Calu3 (cell line): ENCODE data around the gene ZNF586. TPM values are rescaled to one million over a fixed set of nuclear protein-coding genes. Genes with fewer than 3 reads are reported as not detected.
A peak's percentile ranks its signal among the peaks of the same experiment; 100 is the strongest.
"Not testable (repeated sequence)": the region's sequence is repeated elsewhere in the genome, so short reads cannot be mapped to it uniquely, and the experiment has no call there.

Source experiments
- BruUV-seq: library from RNA; stranded (reverse); fragments of 400-500 nt; replicated peaks from 2 replicates; lab custom pipeline; 2021; lab: Mats Ljungman, UMichigan
- CTCF ChIA-PET: fragments of 300-600 bp; sonication (Branson Sonifier 250); formaldehyde crosslinking; loops from one replicate; lab custom pipeline; 2022; ENCODE audit warnings: antibody characterized with exemption; lab: Charles Lee
- DNase-seq: peaks from one replicate; pipeline ENCODE4 v3.0.0; 2022
- H3K27ac Mint-ChIP-seq: one replicate; pipeline ENCODE4 v1.8.0; 2022; ENCODE audit warnings: mixed read lengths; ENCODE audit not compliant: unreplicated experiment
- H3K27me3 Mint-ChIP-seq: one replicate; pipeline ENCODE4 v1.8.0; 2022; ENCODE audit warnings: mixed read lengths; ENCODE audit not compliant: unreplicated experiment
- H3K36me3 Mint-ChIP-seq: one replicate; pipeline ENCODE4 v1.8.0; 2022; ENCODE audit warnings: mild to moderate bottlenecking, moderate library complexity, mixed read lengths; ENCODE audit not compliant: insufficient read depth, unreplicated experiment
- H3K4me1 Mint-ChIP-seq: one replicate; pipeline ENCODE4 v1.8.0; 2022; ENCODE audit warnings: mild to moderate bottlenecking, low read depth, mixed read lengths; ENCODE audit not compliant: unreplicated experiment
- H3K4me3 Mint-ChIP-seq: one replicate; pipeline ENCODE4 v1.8.0; 2022; ENCODE audit warnings: mild to moderate bottlenecking, low read depth, moderate library complexity, mixed read lengths; ENCODE audit not compliant: unreplicated experiment
- H3K9me3 Mint-ChIP-seq: one replicate; pipeline ENCODE4 v1.8.0; 2022; ENCODE audit warnings: low read depth, mixed read lengths; ENCODE audit not compliant: unreplicated experiment
- CTCF ChIP-seq: fragments of 200-600 bp; IDR thresholded peaks from one replicate; pipeline ENCODE4 v1.8.0; 2022; ENCODE audit warnings: antibody characterized with exemption; ENCODE audit not compliant: unreplicated experiment
- intact Hi-C: fragments of 100-400 bp; cut with micrococcal nuclease; formaldehyde crosslinking; loops from one replicate; pipeline ENCODE4 v1.10.0; 2022; ENCODE audit not compliant: unreplicated experiment
- total RNA-seq: library from RNA; stranded (reverse); gene quantifications from 2 replicates; pipeline ENCODE4 v1.2.3, GENCODE V29; 2022

The ZNF586 gene
- total RNA-seq, 1 experiment from 2014 or later = 22.9 TPM

DNA sequence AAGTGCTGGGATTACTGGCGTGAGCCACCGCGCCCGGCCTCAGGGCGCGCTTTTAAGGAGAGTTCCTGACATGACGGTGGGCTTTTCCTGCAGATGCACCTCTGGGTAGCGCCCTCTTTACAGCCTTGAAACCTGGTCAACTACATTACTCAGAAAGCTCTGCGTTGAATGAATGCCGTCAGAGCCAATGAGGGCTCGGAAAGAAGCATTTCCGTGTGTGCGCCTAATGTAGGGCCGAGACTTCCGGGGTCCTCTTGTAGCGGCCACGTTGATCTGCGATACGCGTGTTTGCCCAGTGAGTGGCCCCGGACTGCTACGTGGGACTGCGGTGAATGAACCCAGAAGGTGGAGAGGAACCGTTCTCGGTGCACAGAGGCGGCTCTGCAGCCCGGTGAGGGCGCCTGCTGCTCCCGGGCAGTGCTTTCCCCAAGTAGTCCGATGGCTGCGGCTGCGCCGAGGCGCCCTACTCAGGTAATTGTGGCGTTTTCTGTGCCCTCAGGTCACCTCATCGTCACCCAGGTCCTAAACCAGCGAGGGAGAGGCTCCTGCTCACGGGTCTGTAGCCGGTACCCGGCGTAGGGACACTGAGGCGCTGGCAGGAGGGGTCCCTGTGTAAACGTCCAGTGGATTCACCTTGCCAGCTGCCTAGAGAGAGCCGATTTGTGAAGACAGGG, 50.1 kb downstream of the ZNF586 start:
- DNase-seq = peak; percentile 85
- H3K4me3 Mint-ChIP-seq = peak overlapping the region; percentile 91
- no peak for TF ChIP-seq CTCF
- CTCF ChIA-PET = interaction anchor here (0.6 to 1.6 kb wide), 4 partner anchors 31 to 336 kb away, joined by 3 to 5 read pairs (median 4); partner anchors contain the start of genes ZNF417 and ZNF551
- peak overlapping the region; percentile 82 for H3K27ac Mint-ChIP-seq
- H3K27me3 Mint-ChIP-seq = no peaks in the 10 kb centered on the region
- peaks cover 2% of the 10 kb centered on the region for H3K9me3 Mint-ChIP-seq
- peaks cover 56% of the 10 kb centered on the region for H3K36me3 Mint-ChIP-seq
- intact Hi-C loops = loop anchor here (10.0 kb wide), 1 partner anchor 135 kb away; the partner anchor contains the start of gene ZNF551
- H3K4me1 Mint-ChIP-seq = peaks cover 59% of the 10 kb centered on the region
- BruUV-seq = TSS peak; percentile 44

DNA sequence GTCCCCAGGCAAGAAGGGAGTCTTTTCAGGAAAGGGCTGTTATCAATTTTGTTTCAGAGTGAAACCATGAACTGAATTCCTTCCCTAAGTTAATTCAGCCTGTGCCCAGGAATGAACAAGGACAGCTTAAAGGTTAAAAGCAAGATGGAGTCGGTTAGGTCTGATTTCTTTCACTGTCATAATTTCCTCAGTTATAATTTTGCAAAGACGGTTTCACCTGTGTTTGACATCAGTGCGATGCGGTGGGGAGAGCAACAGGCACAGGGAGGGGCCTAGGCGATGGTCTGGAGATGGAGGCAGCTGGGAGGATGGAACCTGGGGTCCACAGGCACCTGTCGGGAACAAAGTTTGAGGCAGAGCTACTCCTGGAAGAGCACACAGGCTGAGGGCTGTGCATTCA, 51.1 kb downstream of the ZNF586 start:
- no peak for DNase-seq
- intact Hi-C loops = no loop called here
- Mint-ChIP-seq H3K4me1 (peaks cover 51% of the 10 kb centered on the region), H3K36me3 (peaks cover 51% of the 10 kb centered on the region), H3K27ac (peak overlapping the region; percentile 82), H3K27me3 (no peaks in the 10 kb centered on the region), H3K9me3 (peaks cover 2% of the 10 kb centered on the region), H3K4me3 (peak overlapping the region; percentile 91)
- no TSS peak for BruUV-seq
- CTCF ChIA-PET = no interaction called here
- no peak for TF ChIP-seq CTCF

GRCh38 chr19:57821095-57821494, 51.6 kb downstream of the ZNF586 start:
- intact Hi-C loops, DNase-seq, H3K9me3 Mint-ChIP-seq, CTCF ChIA-PET, BruUV-seq, H3K27ac Mint-ChIP-seq, H3K27me3 Mint-ChIP-seq: not testable (repeated sequence)
- H3K4me1 Mint-ChIP-seq = peaks cover 46% of the 10 kb centered on the region
- H3K36me3 Mint-ChIP-seq = peaks cover 47% of the 10 kb centered on the region
- peak overlapping the region; percentile 91 for H3K4me3 Mint-ChIP-seq

GRCh38 chr19:57821501-57821900, 52.0 kb downstream of the ZNF586 start:
- Mint-ChIP-seq H3K4me3 (peak overlapping the region; percentile 91), H3K4me1 (peaks cover 42% of the 10 kb centered on the region), H3K36me3 (peaks cover 48% of the 10 kb centered on the region)
- H3K9me3 Mint-ChIP-seq, DNase-seq, BruUV-seq, H3K27me3 Mint-ChIP-seq, intact Hi-C loops, H3K27ac Mint-ChIP-seq: not testable (repeated sequence)
- CTCF ChIA-PET = interaction anchor here (0.6 kb wide), 1 partner anchor 27 kb away, joined by 5 read pairs; no protein-coding TSS in a partner anchor

- H3K9me3 Mint-ChIP-seq, DNase-seq, CTCF ChIA-PET, intact Hi-C loops, BruUV-seq, H3K27me3 Mint-ChIP-seq: not testable (repeated sequence)
- peaks cover 50% of the 10 kb centered on the region for H3K4me1 Mint-ChIP-seq
- peak overlapping the region; percentile 74 for H3K27ac Mint-ChIP-seq
- peaks cover 62% of the 10 kb centered on the region for H3K36me3 Mint-ChIP-seq
- H3K4me3 Mint-ChIP-seq = peak overlapping the region; percentile 39
Observed at GRCh38 chr19:57823155-57823554, 53.7 kb downstream of the ZNF586 start.

DNA sequence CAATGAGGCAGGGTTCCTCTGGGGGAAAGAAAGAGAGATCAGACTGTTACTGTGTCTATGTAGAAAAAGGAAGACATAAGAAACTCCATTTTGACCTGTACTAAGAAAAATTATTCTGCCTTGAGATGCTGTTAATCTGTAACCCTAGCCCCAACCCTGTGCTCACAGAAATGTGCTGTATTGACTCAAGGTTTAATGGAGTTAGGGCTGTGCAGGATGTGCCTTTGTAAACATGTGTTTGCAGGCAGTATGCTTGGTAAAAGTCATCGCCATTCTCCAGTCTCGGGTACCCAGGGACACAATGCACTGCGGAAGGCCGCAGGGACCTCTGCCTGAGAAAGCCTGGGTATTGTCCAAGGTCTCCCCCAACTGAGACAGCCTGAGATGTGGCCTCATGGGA, 54.1 kb downstream of the ZNF586 start:
- peaks cover 50% of the 10 kb centered on the region for H3K4me1 Mint-ChIP-seq
- H3K4me3 Mint-ChIP-seq = peak overlapping the region; percentile 39
- H3K36me3 Mint-ChIP-seq = peaks cover 63% of the 10 kb centered on the region
- H3K9me3 Mint-ChIP-seq, DNase-seq, H3K27me3 Mint-ChIP-seq, BruUV-seq, H3K27ac Mint-ChIP-seq, CTCF ChIA-PET, intact Hi-C loops: not testable (repeated sequence)
